Activated naive CD4-positive, alpha-beta T cell treated with anti-CD3 and anti-CD28 coated beads for 36 hours (primary cell): Measurements from ENCODE around the gene RLBP1. TPM values are rescaled to one million over a fixed set of nuclear protein-coding genes. Genes with fewer than 3 reads are reported as not detected.
A peak's percentile ranks its signal among the peaks of the same experiment; 100 is the strongest.

Experiments
- CTCF ChIA-PET: fragments of 350-600 bp; sonication (Branson Sonifier 250); formaldehyde crosslinking; loops from one replicate; lab custom pipeline; 2021; ENCODE audit warnings: antibody characterized with exemption; lab: Charles Lee
- DNase-seq: peaks from one replicate; pipeline ENCODE4 v3.0.0-alpha.2; 2020
- H3K27ac Mint-ChIP-seq: one replicate; pipeline ENCODE4 v1.8.0; 2021; ENCODE audit warnings: mild to moderate bottlenecking, mixed read lengths
- H3K27me3 Mint-ChIP-seq: one replicate; pipeline ENCODE4 v1.8.0; 2021; ENCODE audit warnings: low read depth, mixed read lengths
- H3K36me3 Mint-ChIP-seq: one replicate; pipeline ENCODE4 v1.8.0; 2021; ENCODE audit warnings: low read depth, mixed read lengths
- H3K4me1 Mint-ChIP-seq: one replicate; pipeline ENCODE4 v1.8.0; 2021; ENCODE audit warnings: low read depth, mixed read lengths
- H3K4me3 Mint-ChIP-seq: one replicate; pipeline ENCODE4 v1.8.0; 2021; ENCODE audit warnings: mild to moderate bottlenecking, moderate library complexity, mixed read lengths
- H3K9me3 Mint-ChIP-seq: one replicate; pipeline ENCODE4 v1.8.0; 2021; ENCODE audit warnings: mixed read lengths
- intact Hi-C: fragments of 100-400 bp; cut with micrococcal nuclease; formaldehyde crosslinking; loops from one replicate; pipeline ENCODE4 v1.15.1; 2023
- total RNA-seq, 2 experiments: library from RNA; stranded (reverse); gene quantifications; one replicate each; pipeline ENCODE4 v1.2.3, GENCODE V29; 2021

Gene RLBP1
- total RNA-seq, 2 experiments from 2014 or later = not detected

GRCh38 chr15:89192136-89192535 is 29.2 kb downstream of the RLBP1 start:
- DNase-seq = no peak
- Mint-ChIP-seq H3K4me1 (peaks cover 7% of the 10 kb centered on the region), H3K27me3 (no peaks in the 10 kb centered on the region), H3K4me3 (no peak overlapping the region), H3K9me3 (no peaks in the 10 kb centered on the region), H3K36me3 (peaks cover 39% of the 10 kb centered on the region), H3K27ac (no peak overlapping the region)
- intact Hi-C loops = no loop called here
- CTCF ChIA-PET = no interaction called here

GRCh38 chr15:89187986-89188514 is 33.3 kb downstream of the RLBP1 start:
- Mint-ChIP-seq H3K27me3 (no peaks in the 10 kb centered on the region), H3K4me1 (peaks cover 6% of the 10 kb centered on the region), H3K9me3 (no peaks in the 10 kb centered on the region), H3K4me3 (no peak overlapping the region), H3K36me3 (peaks cover 41% of the 10 kb centered on the region), H3K27ac (peak overlapping the region; percentile 30)
- intact Hi-C loops = no loop called here
- CTCF ChIA-PET = interaction anchor here (0.6 to 1.8 kb wide), 3 partner anchors 10 to 145 kb away, joined by 3 to 8 read pairs (median 5); no protein-coding TSS in a partner anchor
- DNase-seq = no peak

GRCh38 chr15:89187301-89187985 is 33.9 kb downstream of the RLBP1 start:
- Mint-ChIP-seq H3K9me3 (no peaks in the 10 kb centered on the region), H3K4me1 (peaks cover 9% of the 10 kb centered on the region), H3K27ac (no peak overlapping the region), H3K4me3 (no peak overlapping the region), H3K27me3 (no peaks in the 10 kb centered on the region), H3K36me3 (peaks cover 41% of the 10 kb centered on the region)
- intact Hi-C loops = no loop called here
- no peak for DNase-seq
- CTCF ChIA-PET = interaction anchor here (0.6 to 1.8 kb wide), 3 partner anchors 9 to 144 kb away, joined by 3 to 8 read pairs (median 5); no protein-coding TSS in a partner anchor

- H3K27ac Mint-ChIP-seq = peak overlapping the region; percentile 4
- CTCF ChIA-PET = no interaction called here
- intact Hi-C loops = no loop called here
- H3K36me3 Mint-ChIP-seq = peaks cover 38% of the 10 kb centered on the region
- H3K4me3 Mint-ChIP-seq = no peak overlapping the region
- H3K27me3 Mint-ChIP-seq = no peaks in the 10 kb centered on the region
- peaks cover 13% of the 10 kb centered on the region for H3K4me1 Mint-ChIP-seq
- no peaks in the 10 kb centered on the region for H3K9me3 Mint-ChIP-seq
- no peak for DNase-seq
Measured at GRCh38 chr15:89186803-89187202, 34.6 kb downstream of the RLBP1 start.

- no peak for DNase-seq
- Mint-ChIP-seq H3K27ac (no peak overlapping the region), H3K4me1 (peaks cover 29% of the 10 kb centered on the region), H3K9me3 (no peaks in the 10 kb centered on the region), H3K36me3 (peaks cover 38% of the 10 kb centered on the region), H3K27me3 (no peaks in the 10 kb centered on the region), H3K4me3 (no peak overlapping the region)
- CTCF ChIA-PET = no interaction called here
- intact Hi-C loops = no loop called here
Measured at GRCh38 chr15:89184886-89185526, 36.4 kb downstream of the RLBP1 start.

- Mint-ChIP-seq H3K4me1 (peaks cover 35% of the 10 kb centered on the region), H3K27ac (peak overlapping the region; percentile 3), H3K4me3 (no peak overlapping the region), H3K27me3 (no peaks in the 10 kb centered on the region), H3K9me3 (no peaks in the 10 kb centered on the region), H3K36me3 (peaks cover 34% of the 10 kb centered on the region)
- DNase-seq = no peak
- intact Hi-C loops = no loop called here
- CTCF ChIA-PET = no interaction called here
Measured at GRCh38 chr15:89184357-89184756, 37.0 kb downstream of the RLBP1 start.

- intact Hi-C loops = loop anchor here (1.0 to 2.0 kb wide), 6 partner anchors 13 to 285 kb away; partner anchors contain the start of genes FANCI and HAPLN3
- H3K4me1 Mint-ChIP-seq = peaks cover 54% of the 10 kb centered on the region
- peak overlapping the region; percentile 2 for H3K4me3 Mint-ChIP-seq
- no peaks in the 10 kb centered on the region for H3K9me3 Mint-ChIP-seq
- DNase-seq = peak; percentile 92
- CTCF ChIA-PET = interaction anchor here (0.8 to 4.2 kb wide), 6 partner anchors 9 to 284 kb away, joined by 3 to 81 read pairs (median 5); partner anchors contain the start of gene HAPLN3
- peak overlapping the region; percentile 94 for H3K27ac Mint-ChIP-seq
- peaks cover 37% of the 10 kb centered on the region for H3K36me3 Mint-ChIP-seq
- no peaks in the 10 kb centered on the region for H3K27me3 Mint-ChIP-seq
Measured at GRCh38 chr15:89179966-89180875, 41.2 kb downstream of the RLBP1 start.

- no peaks in the 10 kb centered on the region for H3K27me3 Mint-ChIP-seq
- no peaks in the 10 kb centered on the region for H3K9me3 Mint-ChIP-seq
- H3K4me3 Mint-ChIP-seq = no peak overlapping the region
- H3K27ac Mint-ChIP-seq = peak overlapping the region; percentile 94
- CTCF ChIA-PET = interaction anchor here (0.6 to 4.9 kb wide), 31 partner anchors 10 to 285 kb away, joined by 3 to 81 read pairs (median 6); partner anchors contain the start of genes ABHD2 and POLG
- H3K36me3 Mint-ChIP-seq = peaks cover 32% of the 10 kb centered on the region
- intact Hi-C loops = loop anchor here (2.0 kb wide), 1 partner anchor 284 kb away; the partner anchor contains the start of gene HAPLN3
- peaks cover 49% of the 10 kb centered on the region for H3K4me1 Mint-ChIP-seq
- DNase-seq = peak; percentile 17
Measured at GRCh38 chr15:89178307-89178977, 42.9 kb downstream of the RLBP1 start.

- no peak overlapping the region for H3K4me3 Mint-ChIP-seq
- intact Hi-C loops = loop anchor here (1.0 to 2.0 kb wide), 5 partner anchors 9 to 283 kb away; partner anchors contain the start of gene HAPLN3
- H3K9me3 Mint-ChIP-seq = no peaks in the 10 kb centered on the region
- peaks cover 30% of the 10 kb centered on the region for H3K36me3 Mint-ChIP-seq
- H3K4me1 Mint-ChIP-seq = peaks cover 46% of the 10 kb centered on the region
- H3K27me3 Mint-ChIP-seq = no peaks in the 10 kb centered on the region
- CTCF ChIA-PET = interaction anchor here (0.5 to 4.9 kb wide), 35 partner anchors 11 to 285 kb away, joined by 3 to 81 read pairs (median 6); partner anchors contain the start of genes ABHD2 and POLG
- H3K27ac Mint-ChIP-seq = peak overlapping the region; percentile 94
- DNase-seq = peak; percentile 86
Measured at GRCh38 chr15:89177633-89178306, 43.6 kb downstream of the RLBP1 start.

GRCh38 chr15:89177116-89177515 is 44.3 kb downstream of the RLBP1 start:
- DNase-seq = no peak
- Mint-ChIP-seq H3K4me1 (peaks cover 43% of the 10 kb centered on the region), H3K4me3 (no peak overlapping the region), H3K27ac (no peak overlapping the region), H3K36me3 (peaks cover 31% of the 10 kb centered on the region), H3K27me3 (no peaks in the 10 kb centered on the region), H3K9me3 (no peaks in the 10 kb centered on the region)
- intact Hi-C loops = loop anchor here (1.0 to 2.0 kb wide), 4 partner anchors 9 to 273 kb away; no protein-coding TSS in a partner anchor
- CTCF ChIA-PET = interaction anchor here (0.5 to 4.9 kb wide), 21 partner anchors 10 to 284 kb away, joined by 3 to 81 read pairs (median 8); partner anchors contain the start of gene ABHD2
